Measurements from ENCODE around the gene C22orf31.

C22orf31 gene

GRCh38 chr22:29029202-29030000 lies 32.2 kb downstream of the C22orf31 start:
- no peak for DNase-seq
- Histone ChIP-seq H3K4me1 (ENCODE audit: control extremely low read depth in 1 of 4, control insufficient read depth in 4 of 4, insufficient read depth in 4 of 4, low read length in 3 of 4) (peaks cover 0 to 25% (median 15%) of the 10 kb centered on the region in 4 experiments), H3K27ac (ENCODE audit: insufficient read depth in 1 of 2, low read depth in 1 of 2, low read length in 2 of 2, poor library complexity in 1 of 2, severe bottlenecking in 2 of 2) (no peak overlapping the region), H3K4me3 (ENCODE audit: control insufficient read depth in 1 of 7, extremely low read depth in 1 of 7, insufficient read depth in 4 of 7, low read depth in 2 of 7, low read length in 6 of 7) (no peak overlapping the region), H3K27me3 (replicated peaks in 2 of 5; ENCODE audit: control insufficient read depth in 4 of 5, insufficient read depth in 5 of 5, low read length in 4 of 5) (peaks cover 0 to 18% (median 6%) of the 10 kb centered on the region in 5 experiments), H3K36me3 (ENCODE audit: control insufficient read depth in 4 of 4, insufficient read depth in 4 of 4, low read length in 3 of 4) (no peaks in the 10 kb centered on the region), H3K9me3 (ENCODE audit: control extremely low read depth in 1 of 5, control insufficient read depth in 4 of 5, insufficient read depth in 2 of 5, low read depth in 1 of 5, low read length in 4 of 5) (no peaks in the 10 kb centered on the region)
- ChIA-PET POLR2A (no interaction called here), CTCF (interaction anchor here (1.3 to 4.6 kb wide), 2 partner anchors 9 to 13 kb away, joined by 3 to 27 read pairs; no protein-coding TSS in a partner anchor)
- 89% methylated on average over 5 of the region's 9 CpGs for WGBS (ENCODE audit: insufficient coverage)

GRCh38 chr22:29028468-29028867 lies 33.2 kb downstream of the C22orf31 start:
- ChIA-PET CTCF (interaction anchor here (0.6 to 4.6 kb wide), 3 partner anchors 10 to 1098 kb away, joined by 3 to 27 read pairs (median 3); no protein-coding TSS in a partner anchor), POLR2A (no interaction called here)
- Histone ChIP-seq H3K27me3 (replicated peaks in 2 of 5; ENCODE audit: control insufficient read depth in 4 of 5, insufficient read depth in 5 of 5, low read length in 4 of 5) (peaks cover 0 to 18% (median 6%) of the 10 kb centered on the region in 5 experiments), H3K9me3 (ENCODE audit: control extremely low read depth in 1 of 5, control insufficient read depth in 4 of 5, insufficient read depth in 2 of 5, low read depth in 1 of 5, low read length in 4 of 5) (no peaks in the 10 kb centered on the region), H3K4me3 (ENCODE audit: control insufficient read depth in 1 of 7, extremely low read depth in 1 of 7, insufficient read depth in 4 of 7, low read depth in 2 of 7, low read length in 6 of 7) (no peak overlapping the region), H3K27ac (ENCODE audit: insufficient read depth in 1 of 2, low read depth in 1 of 2, low read length in 2 of 2, poor library complexity in 1 of 2, severe bottlenecking in 2 of 2) (no peak overlapping the region), H3K4me1 (ENCODE audit: control extremely low read depth in 1 of 4, control insufficient read depth in 4 of 4, insufficient read depth in 4 of 4, low read length in 3 of 4) (peaks cover 0 to 25% (median 15%) of the 10 kb centered on the region in 4 experiments), H3K36me3 (ENCODE audit: control insufficient read depth in 4 of 4, insufficient read depth in 4 of 4, low read length in 3 of 4) (no peaks in the 10 kb centered on the region)
- DNase-seq = no peak
- WGBS (ENCODE audit: insufficient coverage) = 94% methylated on average over 3 of the region's 4 CpGs

GRCh38 chr22:29026579-29026978 lies 35.1 kb downstream of the C22orf31 start:
- Histone ChIP-seq H3K9me3 (ENCODE audit: control extremely low read depth in 1 of 5, control insufficient read depth in 4 of 5, insufficient read depth in 2 of 5, low read depth in 1 of 5, low read length in 4 of 5) (no peaks in the 10 kb centered on the region), H3K27ac (ENCODE audit: insufficient read depth in 1 of 2, low read depth in 1 of 2, low read length in 2 of 2, poor library complexity in 1 of 2, severe bottlenecking in 2 of 2) (no peak overlapping the region), H3K4me3 (ENCODE audit: control insufficient read depth in 1 of 7, extremely low read depth in 1 of 7, insufficient read depth in 4 of 7, low read depth in 2 of 7, low read length in 6 of 7) (no peak overlapping the region), H3K36me3 (ENCODE audit: control insufficient read depth in 4 of 4, insufficient read depth in 4 of 4, low read length in 3 of 4) (no peaks in the 10 kb centered on the region), H3K4me1 (ENCODE audit: control extremely low read depth in 1 of 4, control insufficient read depth in 4 of 4, insufficient read depth in 4 of 4, low read length in 3 of 4) (peaks cover 0 to 17% (median 13%) of the 10 kb centered on the region in 4 experiments), H3K27me3 (replicated peaks in 2 of 5; ENCODE audit: control insufficient read depth in 4 of 5, insufficient read depth in 5 of 5, low read length in 4 of 5) (peaks cover 0 to 18% (median 6%) of the 10 kb centered on the region in 5 experiments)
- DNase-seq = no peak
- POLR2A ChIA-PET = no interaction called here
- CTCF ChIA-PET = interaction anchor here (0.9 to 1.0 kb wide), 2 partner anchors 9 to 147 kb away, joined by 3 to 4 read pairs; no protein-coding TSS in a partner anchor
- 100% methylated on average over 1 of the region's 3 CpGs for WGBS (ENCODE audit: insufficient coverage)

GRCh38 chr22:29023172-29023796 lies 38.3 kb downstream of the C22orf31 start:
- Histone ChIP-seq H3K36me3 (ENCODE audit: control insufficient read depth in 4 of 4, insufficient read depth in 4 of 4, low read length in 3 of 4) (no peaks in the 10 kb centered on the region), H3K4me3 (ENCODE audit: control insufficient read depth in 1 of 7, extremely low read depth in 1 of 7, insufficient read depth in 4 of 7, low read depth in 2 of 7, low read length in 6 of 7) (no peak overlapping the region), H3K9me3 (ENCODE audit: control extremely low read depth in 1 of 5, control insufficient read depth in 4 of 5, insufficient read depth in 2 of 5, low read depth in 1 of 5, low read length in 4 of 5) (peaks cover 0 to 3% (median 2%) of the 10 kb centered on the region in 5 experiments), H3K27ac (ENCODE audit: insufficient read depth in 1 of 2, low read depth in 1 of 2, low read length in 2 of 2, poor library complexity in 1 of 2, severe bottlenecking in 2 of 2) (no peak overlapping the region), H3K4me1 (ENCODE audit: control extremely low read depth in 1 of 4, control insufficient read depth in 4 of 4, insufficient read depth in 4 of 4, low read length in 3 of 4) (no peaks in the 10 kb centered on the region), H3K27me3 (replicated peaks in 2 of 5; ENCODE audit: control insufficient read depth in 4 of 5, insufficient read depth in 5 of 5, low read length in 4 of 5) (peaks cover 0 to 1% (median 0%) of the 10 kb centered on the region in 5 experiments)
- DNase-seq = no peak
- ChIA-PET POLR2A (no interaction called here), CTCF (interaction anchor here (1.1 to 1.8 kb wide), 2 partner anchors 16 to 47 kb away, joined by 3 to 5 read pairs; no protein-coding TSS in a partner anchor)
- 90% methylated on average over 3 of the region's 3 CpGs for WGBS (ENCODE audit: insufficient coverage)

GRCh38 chr22:29022101-29022817 lies 39.4 kb downstream of the C22orf31 start:
- Histone ChIP-seq H3K27me3 (replicated peaks in 2 of 5; ENCODE audit: control insufficient read depth in 4 of 5, insufficient read depth in 5 of 5, low read length in 4 of 5) (no peaks in the 10 kb centered on the region), H3K4me1 (ENCODE audit: control extremely low read depth in 1 of 4, control insufficient read depth in 4 of 4, insufficient read depth in 4 of 4, low read length in 3 of 4) (no peaks in the 10 kb centered on the region), H3K9me3 (ENCODE audit: control extremely low read depth in 1 of 5, control insufficient read depth in 4 of 5, insufficient read depth in 2 of 5, low read depth in 1 of 5, low read length in 4 of 5) (peaks cover 0 to 3% (median 2%) of the 10 kb centered on the region in 5 experiments), H3K36me3 (ENCODE audit: control insufficient read depth in 4 of 4, insufficient read depth in 4 of 4, low read length in 3 of 4) (no peaks in the 10 kb centered on the region), H3K4me3 (ENCODE audit: control insufficient read depth in 1 of 7, extremely low read depth in 1 of 7, insufficient read depth in 4 of 7, low read depth in 2 of 7, low read length in 6 of 7) (no peak overlapping the region), H3K27ac (ENCODE audit: insufficient read depth in 1 of 2, low read depth in 1 of 2, low read length in 2 of 2, poor library complexity in 1 of 2, severe bottlenecking in 2 of 2) (no peak overlapping the region)
- no peak for DNase-seq
- WGBS (ENCODE audit: insufficient coverage) = 100% methylated on average over 1 of the region's 6 CpGs
- POLR2A ChIA-PET = no interaction called here
- CTCF ChIA-PET = no interaction called here

- H3K27ac ChIP-seq (ENCODE audit: insufficient read depth in 1 of 2, low read depth in 1 of 2, low read length in 2 of 2, poor library complexity in 1 of 2, severe bottlenecking in 2 of 2) = no peak overlapping the region
- DNase-seq = no peak
- no peaks in the 10 kb centered on the region for H3K27me3 ChIP-seq (replicated peaks in 2 of 5; ENCODE audit: control insufficient read depth in 4 of 5, insufficient read depth in 5 of 5, low read length in 4 of 5)
- H3K4me1 ChIP-seq (ENCODE audit: control extremely low read depth in 1 of 4, control insufficient read depth in 4 of 4, insufficient read depth in 4 of 4, low read length in 3 of 4) = no peaks in the 10 kb centered on the region
- ChIA-PET CTCF (interaction anchor here (1.1 kb wide), 1 partner anchor 8 kb away, joined by 3 read pairs; no protein-coding TSS in a partner anchor), POLR2A (interaction anchor here (0.8 kb wide), 1 partner anchor 218 kb away, joined by 3 read pairs; the partner anchor contains the start of gene XBP1)
- peaks cover 0 to 3% (median 2%) of the 10 kb centered on the region in 5 experiments for H3K9me3 ChIP-seq (ENCODE audit: control extremely low read depth in 1 of 5, control insufficient read depth in 4 of 5, insufficient read depth in 2 of 5, low read depth in 1 of 5, low read length in 4 of 5)
- 89% methylated on average over 3 of the region's 4 CpGs for WGBS (ENCODE audit: insufficient coverage)
- no peak overlapping the region for H3K4me3 ChIP-seq (ENCODE audit: control insufficient read depth in 1 of 7, extremely low read depth in 1 of 7, insufficient read depth in 4 of 7, low read depth in 2 of 7, low read length in 6 of 7)
- no peaks in the 10 kb centered on the region for H3K36me3 ChIP-seq (ENCODE audit: control insufficient read depth in 4 of 4, insufficient read depth in 4 of 4, low read length in 3 of 4)
These were observed 43.1 kb downstream of the C22orf31 start for GRCh38 chr22:29018293-29019189.
